ENCODE results near the gene RPS27A. TPM values are rescaled to one million over a fixed set of nuclear protein-coding genes. Genes with fewer than 3 reads are reported as not detected.
"Not testable (repeated sequence)": the region's sequence is repeated elsewhere in the genome, so short reads cannot be mapped to it uniquely, and the experiment has no call there.

The RPS27A gene
- total RNA-seq, 2 donors from 2014 or later = 1,730 to 1,784 TPM

DNA sequence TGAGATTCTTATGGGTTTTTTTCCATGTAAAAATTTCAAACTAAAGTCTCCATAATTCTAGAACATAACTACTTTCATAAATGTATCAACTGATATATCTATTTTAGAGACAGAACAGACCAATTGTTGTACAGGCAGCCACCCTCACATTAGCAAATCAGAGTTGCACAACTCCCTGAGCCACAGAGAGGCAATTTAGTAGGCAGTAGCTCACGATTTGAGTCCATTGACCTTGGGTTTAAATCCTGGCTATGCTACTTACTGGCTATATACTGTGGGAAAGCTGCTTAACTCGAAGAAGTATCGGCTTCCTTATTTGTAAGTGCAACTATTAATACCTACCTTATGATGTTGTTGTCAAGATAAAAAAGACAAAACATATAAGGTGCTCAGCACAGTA is 20.3 kb downstream of the RPS27A start:
- H3K9me3 ChIP-seq (ENCODE audit: control insufficient read depth, low read length, poor library complexity, severe bottlenecking) = no peaks in the 10 kb centered on the region
- DNase-seq (no peak), ATAC-seq (no peak)
- Mint-ChIP-seq H3K4me3 (no peak overlapping the region), H3K4me1 (no peaks in the 10 kb centered on the region), H3K27me3 (no peaks in the 10 kb centered on the region), H3K27ac (no peak overlapping the region), H3K36me3 (ENCODE audit: low read depth) (no peaks in the 10 kb centered on the region)

DNA sequence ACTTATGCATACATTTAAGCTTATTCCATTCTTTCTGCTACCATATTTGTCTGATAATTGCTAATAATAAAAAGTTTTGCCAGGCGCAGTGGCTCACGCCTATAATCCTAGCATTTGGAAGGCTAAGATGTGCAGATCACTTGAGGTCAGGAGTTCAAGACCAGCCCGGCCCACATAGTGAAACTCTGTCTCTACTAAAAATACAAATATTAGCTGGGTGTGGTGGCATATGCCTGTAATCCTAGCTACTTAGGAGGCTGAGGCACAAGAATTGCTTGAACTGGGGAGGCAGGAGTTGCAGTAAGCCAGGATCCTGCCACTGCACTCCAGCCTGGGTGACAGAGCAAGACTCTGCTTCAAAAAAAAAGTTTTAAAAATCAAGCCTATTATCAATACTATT is 27.1 kb downstream of the RPS27A start:
- not testable (repeated sequence) for DNase-seq; H3K36me3 Mint-ChIP-seq (ENCODE audit: low read depth); H3K27ac Mint-ChIP-seq; H3K27me3 Mint-ChIP-seq; H3K4me1 Mint-ChIP-seq; H3K4me3 Mint-ChIP-seq; ATAC-seq; H3K9me3 ChIP-seq (ENCODE audit: control insufficient read depth, low read length, poor library complexity, severe bottlenecking)

DNA sequence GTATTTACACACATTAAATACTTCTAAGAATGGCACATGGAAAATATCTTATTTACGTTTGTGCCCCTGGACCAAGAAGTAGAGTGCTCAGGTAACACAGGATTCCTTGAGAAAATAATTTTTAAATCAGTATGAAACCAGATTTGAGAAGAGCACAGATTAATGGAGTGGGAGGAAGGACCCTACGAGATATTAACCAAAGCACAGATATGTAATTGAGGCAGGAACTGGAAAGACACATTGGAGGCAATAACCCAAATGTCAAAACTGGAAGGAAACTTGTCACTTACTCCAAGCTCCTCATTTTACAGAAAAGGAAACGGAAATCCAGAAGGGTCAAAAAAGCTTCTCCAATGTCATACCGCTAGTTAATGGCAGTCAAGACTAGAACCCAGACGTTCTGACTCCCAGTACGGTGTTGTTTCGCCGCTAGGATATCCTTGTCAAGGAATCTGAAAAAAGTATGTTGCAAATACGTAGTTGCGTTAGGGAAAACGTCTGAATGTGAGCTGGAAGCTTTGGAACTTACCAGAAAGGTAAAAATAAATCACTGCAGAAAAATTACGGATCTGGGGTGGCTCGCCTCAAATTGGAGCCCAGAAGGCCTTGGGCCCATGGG is 35.9 kb downstream of the RPS27A start:
- H3K27ac Mint-ChIP-seq = peak overlapping the region; percentile 99
- no peak for ATAC-seq
- H3K4me1 Mint-ChIP-seq = peaks cover 20% of the 10 kb centered on the region
- no peaks in the 10 kb centered on the region for H3K27me3 Mint-ChIP-seq
- H3K36me3 Mint-ChIP-seq (ENCODE audit: low read depth) = peaks cover 2% of the 10 kb centered on the region
- H3K4me3 Mint-ChIP-seq = peak overlapping the region; percentile 95
- no peaks in the 10 kb centered on the region for H3K9me3 ChIP-seq (ENCODE audit: control insufficient read depth, low read length, poor library complexity, severe bottlenecking)
- no peak for DNase-seq

DNA sequence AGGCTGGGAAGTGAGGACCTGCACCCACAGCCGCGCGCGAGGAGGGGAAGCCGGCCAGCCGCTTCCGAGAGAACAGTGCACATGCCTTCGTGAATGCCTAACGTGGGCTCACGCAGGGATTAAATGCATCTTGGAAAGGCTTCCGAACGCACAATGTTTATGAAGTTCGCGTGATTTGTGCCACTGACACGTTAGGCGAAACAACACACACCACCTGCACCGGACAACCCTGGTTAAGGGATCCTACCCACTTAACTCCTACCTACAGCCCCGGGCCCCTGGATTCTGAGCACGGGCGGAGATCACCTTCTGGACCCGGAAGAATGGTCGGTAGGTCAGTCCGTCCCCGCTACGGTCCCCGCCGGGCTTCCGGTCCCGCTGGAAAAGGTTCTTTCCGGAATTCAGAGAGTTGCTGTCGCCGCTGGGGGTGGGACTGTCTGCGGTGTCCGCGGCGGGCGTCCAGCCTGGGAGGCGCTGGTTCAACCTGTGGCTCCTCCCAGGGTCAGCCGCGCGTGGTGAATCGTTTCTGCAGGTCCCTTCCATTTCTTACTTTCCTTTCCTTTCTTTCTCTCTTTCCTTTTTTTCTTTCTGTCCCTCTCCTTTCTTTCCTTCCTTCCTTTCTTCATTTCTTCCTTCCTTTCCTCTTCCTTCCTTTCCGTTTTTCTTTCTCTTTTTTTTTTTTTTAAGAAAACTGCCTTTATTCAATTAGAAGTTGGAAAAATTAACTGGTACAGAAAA is 36.6 kb downstream of the RPS27A start, which contains the start of gene MTIF2:
MTIF2 (minus strand) TSS at position 325 of the 738 bp plus-strand sequence. CDS start 5,373 bp downstream, outside the sequence.
- Mint-ChIP-seq H3K36me3 (ENCODE audit: low read depth) (peaks cover 2% of the 10 kb centered on the region), H3K27me3 (no peaks in the 10 kb centered on the region), H3K27ac (peak within 1 kb of the TSS; percentile 99), H3K4me1 (peaks cover 20% of the 10 kb centered on the region), H3K4me3 (peak within 1 kb of the TSS; percentile 95)
- peak; percentile 90 for ATAC-seq
- peak; percentile 74 to 79 (median 74) for DNase-seq
- no peaks in the 10 kb centered on the region for H3K9me3 ChIP-seq (ENCODE audit: control insufficient read depth, low read length, poor library complexity, severe bottlenecking)

DNA sequence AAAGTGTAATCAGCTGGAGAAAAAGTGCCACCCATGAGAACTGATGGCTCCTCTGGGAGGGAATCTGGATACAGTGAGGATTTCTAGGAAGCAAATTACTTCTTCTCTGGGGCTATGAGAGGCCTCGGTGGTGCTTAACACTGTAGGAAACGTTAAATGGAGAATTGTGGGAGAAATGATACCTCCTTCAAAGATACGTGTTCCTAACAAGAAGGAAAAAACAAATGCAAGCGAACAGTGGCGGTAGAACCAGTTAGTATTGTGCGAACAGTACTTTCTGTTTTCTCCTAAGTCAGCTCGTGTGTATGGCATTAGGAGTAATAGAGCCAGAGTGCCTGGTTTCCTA is 37.1 kb downstream of the RPS27A start:
- ATAC-seq (peak; percentile 5), DNase-seq (no peak)
- peaks cover 20% of the 10 kb centered on the region for H3K4me1 Mint-ChIP-seq
- peak overlapping the region; percentile 95 for H3K4me3 Mint-ChIP-seq
- H3K27ac Mint-ChIP-seq = peak overlapping the region; percentile 99
- no peaks in the 10 kb centered on the region for H3K9me3 ChIP-seq (ENCODE audit: control insufficient read depth, low read length, poor library complexity, severe bottlenecking)
- no peaks in the 10 kb centered on the region for H3K36me3 Mint-ChIP-seq (ENCODE audit: low read depth)
- no peaks in the 10 kb centered on the region for H3K27me3 Mint-ChIP-seq

DNA sequence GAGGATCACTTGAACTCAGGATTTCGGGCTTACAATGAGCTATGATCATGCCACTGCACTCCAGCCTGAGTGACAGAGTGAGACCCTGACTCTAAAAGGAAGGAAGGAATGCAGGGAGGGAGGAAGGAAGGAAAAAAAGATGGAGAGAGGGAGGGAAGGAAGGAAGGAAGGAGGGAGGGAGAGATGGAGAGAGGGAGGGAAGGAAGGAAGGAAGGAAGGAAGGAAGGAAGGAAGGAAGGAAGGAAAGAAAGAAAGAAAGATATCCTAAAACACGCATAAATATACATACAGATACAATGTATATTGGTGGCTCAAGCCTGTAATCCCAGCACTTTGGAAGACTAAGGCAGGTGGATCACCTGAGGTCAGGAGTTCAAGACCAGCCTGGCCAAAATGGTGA is 41.9 kb downstream of the RPS27A start:
- H3K4me1 Mint-ChIP-seq; H3K27me3 Mint-ChIP-seq; H3K4me3 Mint-ChIP-seq; ATAC-seq; H3K27ac Mint-ChIP-seq; H3K9me3 ChIP-seq (ENCODE audit: control insufficient read depth, low read length, poor library complexity, severe bottlenecking); H3K36me3 Mint-ChIP-seq (ENCODE audit: low read depth); DNase-seq: not testable (repeated sequence)

DNA sequence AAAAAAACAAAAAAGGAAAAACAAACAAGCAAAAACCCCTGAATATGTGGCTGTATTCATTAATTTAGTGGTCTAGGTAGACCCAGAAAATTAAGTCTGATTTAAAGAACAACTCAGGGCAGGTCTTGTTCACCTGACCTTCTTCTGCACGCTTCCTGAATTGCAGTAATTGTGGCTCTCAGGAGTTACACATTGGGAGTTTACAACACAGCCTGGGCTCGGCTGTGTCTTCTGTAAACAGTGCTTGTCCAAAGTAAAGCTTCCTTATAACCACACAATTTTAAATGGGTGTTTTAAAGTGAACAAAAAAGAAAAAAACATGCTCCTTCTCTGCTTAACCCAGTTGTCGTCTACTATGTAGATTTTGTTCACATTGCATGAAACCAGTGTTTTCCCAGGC is 44.8 kb downstream of the RPS27A start:
- DNase-seq = no peak
- H3K36me3 Mint-ChIP-seq (ENCODE audit: low read depth) = no peaks in the 10 kb centered on the region
- no peak overlapping the region for H3K4me3 Mint-ChIP-seq
- no peak for ATAC-seq
- H3K27me3 Mint-ChIP-seq = no peaks in the 10 kb centered on the region
- peaks cover 4% of the 10 kb centered on the region for H3K4me1 Mint-ChIP-seq
- no peaks in the 10 kb centered on the region for H3K9me3 ChIP-seq (ENCODE audit: control insufficient read depth, low read length, poor library complexity, severe bottlenecking)
- H3K27ac Mint-ChIP-seq = no peak overlapping the region

DNA sequence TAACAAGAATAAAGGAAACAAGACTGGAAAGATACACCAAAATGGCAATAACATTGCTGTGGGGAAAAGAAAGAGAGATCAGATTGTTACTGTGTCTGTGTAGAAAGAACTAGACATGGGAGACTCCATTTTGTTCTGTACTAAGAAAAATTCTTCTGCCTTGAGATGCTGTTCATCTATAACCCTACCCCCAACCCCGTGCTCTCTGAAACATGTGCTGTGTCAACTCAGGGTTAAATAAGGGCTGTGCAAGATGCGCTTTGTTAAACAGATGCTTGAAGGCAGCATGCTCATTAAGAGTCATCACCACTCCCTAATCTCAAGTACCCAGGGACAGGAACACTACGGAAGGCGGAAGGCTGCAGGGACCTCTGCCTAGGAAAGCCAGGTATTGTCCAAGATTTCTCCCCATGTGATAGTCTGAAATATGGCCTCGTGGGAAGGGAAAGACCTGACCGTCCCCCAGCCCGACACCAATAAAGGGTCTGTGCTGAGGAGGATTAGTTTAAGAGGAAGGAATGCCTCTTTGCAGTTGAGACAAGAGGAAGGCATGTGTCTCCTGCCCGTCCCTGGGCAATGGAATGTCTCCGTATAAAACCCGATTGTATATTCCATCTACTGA is 46.8 kb downstream of the RPS27A start:
- H3K27ac Mint-ChIP-seq; H3K36me3 Mint-ChIP-seq (ENCODE audit: low read depth); H3K9me3 ChIP-seq (ENCODE audit: control insufficient read depth, low read length, poor library complexity, severe bottlenecking); H3K27me3 Mint-ChIP-seq; H3K4me3 Mint-ChIP-seq; ATAC-seq; DNase-seq; H3K4me1 Mint-ChIP-seq: not testable (repeated sequence)

DNA sequence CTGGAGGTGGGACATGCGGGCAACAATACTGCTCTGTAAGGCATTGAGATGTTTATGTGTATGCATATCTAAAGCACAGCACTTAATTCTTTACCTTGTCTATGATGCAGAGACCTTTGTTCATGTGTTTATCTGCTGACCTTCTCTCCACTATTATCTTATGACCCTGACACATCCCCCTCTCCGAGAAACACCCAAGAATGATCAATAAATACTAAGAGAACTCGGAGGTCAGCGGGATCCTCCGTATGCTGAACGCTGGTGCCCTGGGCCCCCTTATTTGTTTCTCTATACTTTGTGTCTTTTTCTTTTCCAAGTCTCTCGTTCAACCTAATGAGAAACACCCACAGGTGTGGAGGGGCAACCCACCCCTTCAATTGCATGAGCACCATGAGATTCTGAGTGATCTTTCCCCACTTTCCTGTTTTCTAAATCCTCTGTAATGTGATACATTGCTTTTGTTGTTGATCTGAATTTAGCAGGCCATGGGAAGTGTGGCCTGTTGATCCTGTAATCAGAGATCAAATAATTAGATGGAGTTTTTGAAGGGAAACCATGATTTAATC is 47.5 kb downstream of the RPS27A start:
- H3K36me3 Mint-ChIP-seq (ENCODE audit: low read depth); H3K27me3 Mint-ChIP-seq; H3K9me3 ChIP-seq (ENCODE audit: control insufficient read depth, low read length, poor library complexity, severe bottlenecking); H3K4me3 Mint-ChIP-seq; H3K27ac Mint-ChIP-seq; DNase-seq; ATAC-seq; H3K4me1 Mint-ChIP-seq: not testable (repeated sequence)

DNA sequence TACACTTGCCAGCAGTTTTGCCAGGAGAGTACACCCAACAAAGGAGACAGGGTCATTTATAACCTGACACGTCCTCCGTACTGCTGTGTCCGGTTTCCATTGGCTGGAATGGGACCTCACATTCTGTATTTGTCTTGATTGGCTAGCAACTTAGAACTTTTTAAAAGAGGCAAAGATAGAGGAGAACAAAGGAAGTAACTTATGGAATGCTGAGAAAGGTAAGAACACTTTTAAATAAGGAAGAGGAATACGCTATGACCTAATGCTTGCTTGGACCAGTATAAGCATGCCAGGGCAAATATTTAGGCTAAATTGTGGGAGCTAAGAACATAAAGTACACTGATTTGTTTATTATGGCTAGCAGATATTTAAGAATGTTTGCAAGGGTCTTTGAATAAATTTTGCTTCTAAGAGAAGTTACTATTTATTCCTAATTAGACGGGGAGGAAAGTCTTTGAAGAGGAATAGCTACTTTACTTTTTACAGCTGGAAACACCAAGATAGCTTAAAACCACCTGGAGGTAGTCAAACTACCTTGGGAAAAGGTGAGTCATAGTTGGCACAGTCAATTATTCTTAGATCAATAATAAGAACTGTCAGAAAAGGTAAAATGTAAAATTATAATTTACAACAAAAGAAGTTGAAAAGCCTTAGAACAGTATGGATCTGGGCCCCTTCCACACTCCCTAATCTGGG is 48.5 kb downstream of the RPS27A start:
- not testable (repeated sequence) for ATAC-seq; H3K9me3 ChIP-seq (ENCODE audit: control insufficient read depth, low read length, poor library complexity, severe bottlenecking); H3K36me3 Mint-ChIP-seq (ENCODE audit: low read depth); H3K27ac Mint-ChIP-seq; DNase-seq; H3K4me1 Mint-ChIP-seq; H3K27me3 Mint-ChIP-seq
- peak overlapping the region; percentile 43 for H3K4me3 Mint-ChIP-seq

DNA sequence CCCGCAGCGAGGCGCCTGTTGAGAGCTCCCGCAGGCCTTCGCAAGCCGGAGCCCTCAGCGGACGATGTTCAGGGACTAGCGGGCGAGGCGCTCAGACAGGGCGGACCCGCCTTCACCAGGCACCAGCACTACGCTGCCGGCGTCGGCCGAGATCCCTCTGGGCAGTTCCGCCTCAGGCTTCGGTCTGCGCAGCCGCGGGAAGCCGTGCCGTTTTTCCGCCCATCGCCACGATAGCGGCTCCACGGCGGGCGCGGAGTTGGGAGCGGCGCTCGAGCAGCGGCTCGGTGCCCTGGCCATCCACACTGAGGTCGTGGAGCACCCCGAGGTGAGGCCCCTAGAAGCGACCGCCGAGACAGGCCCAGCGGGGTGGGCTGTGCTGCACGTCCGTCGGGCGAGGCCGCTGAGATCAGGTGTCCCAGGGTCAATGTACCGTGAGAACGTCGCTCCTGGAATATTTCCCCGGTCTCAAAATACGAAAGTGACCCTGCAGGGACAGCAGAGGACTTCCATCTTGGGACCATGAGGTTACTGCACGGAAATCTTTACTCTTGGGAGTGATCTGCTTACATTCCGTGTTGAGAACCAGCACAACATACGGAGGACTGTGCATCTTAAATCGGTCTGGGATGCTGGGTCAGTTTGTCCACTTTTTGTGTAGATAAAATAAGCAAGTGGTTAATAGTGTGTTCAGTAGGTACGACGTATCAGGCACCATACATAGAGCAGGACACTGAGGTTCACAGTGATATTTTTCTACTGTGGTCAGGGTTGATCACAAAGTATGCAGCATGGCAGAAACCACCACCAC is 49.8 kb downstream of the RPS27A start:
- peak; percentile 75 to 77 (median 77) for DNase-seq
- Mint-ChIP-seq H3K4me3 (peak overlapping the region; percentile 90), H3K27ac (peak overlapping the region; percentile 89), H3K36me3 (ENCODE audit: low read depth) (no peaks in the 10 kb centered on the region), H3K27me3 (no peaks in the 10 kb centered on the region), H3K4me1 (peaks cover 10% of the 10 kb centered on the region)
- peak; percentile 99 for ATAC-seq
- no peaks in the 10 kb centered on the region for H3K9me3 ChIP-seq (ENCODE audit: control insufficient read depth, low read length, poor library complexity, severe bottlenecking)

DNA sequence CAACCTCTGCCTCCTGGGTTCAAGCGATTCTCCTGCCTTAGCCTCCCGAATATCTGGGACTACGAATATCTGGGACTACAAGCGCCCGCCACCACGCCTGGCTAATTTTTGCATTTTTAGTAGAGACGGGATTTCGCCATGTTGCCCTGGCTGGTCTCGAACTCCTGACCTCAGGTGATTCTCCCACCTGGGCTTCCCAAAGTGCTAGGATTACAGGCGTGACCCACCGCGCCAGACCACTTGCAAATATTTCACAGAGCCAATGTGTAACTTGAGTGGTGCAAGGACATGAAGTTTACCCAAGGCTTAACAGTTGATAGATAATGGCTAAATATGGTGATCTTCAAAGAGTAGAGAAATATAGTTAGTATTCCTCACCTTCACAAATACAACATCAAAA is 50.6 kb downstream of the RPS27A start:
- H3K36me3 Mint-ChIP-seq (ENCODE audit: low read depth) = no peaks in the 10 kb centered on the region
- H3K4me3 Mint-ChIP-seq = peak overlapping the region; percentile 90
- H3K9me3 ChIP-seq (ENCODE audit: control insufficient read depth, low read length, poor library complexity, severe bottlenecking) = no peaks in the 10 kb centered on the region
- no peak for ATAC-seq
- H3K4me1 Mint-ChIP-seq = peaks cover 10% of the 10 kb centered on the region
- peak overlapping the region; percentile 89 for H3K27ac Mint-ChIP-seq
- no peaks in the 10 kb centered on the region for H3K27me3 Mint-ChIP-seq
- DNase-seq = no peak

Measured in T-helper 17 cell (primary cell).